Measurements from ENCODE around the gene LAMB3.
"Not testable (repeated sequence)": the region's sequence is repeated elsewhere in the genome, so short reads cannot be mapped to it uniquely, and the experiment has no call there.

The LAMB3 gene

GRCh38 chr1:209652121-209652735 is at the start of gene LAMB3:
Gene LAMB3, minus strand, starts transcription at chr1:209652425. Its CDS starts 1,481 bp downstream, at chr1:209650944.
- DNase-seq = no peak

DNA sequence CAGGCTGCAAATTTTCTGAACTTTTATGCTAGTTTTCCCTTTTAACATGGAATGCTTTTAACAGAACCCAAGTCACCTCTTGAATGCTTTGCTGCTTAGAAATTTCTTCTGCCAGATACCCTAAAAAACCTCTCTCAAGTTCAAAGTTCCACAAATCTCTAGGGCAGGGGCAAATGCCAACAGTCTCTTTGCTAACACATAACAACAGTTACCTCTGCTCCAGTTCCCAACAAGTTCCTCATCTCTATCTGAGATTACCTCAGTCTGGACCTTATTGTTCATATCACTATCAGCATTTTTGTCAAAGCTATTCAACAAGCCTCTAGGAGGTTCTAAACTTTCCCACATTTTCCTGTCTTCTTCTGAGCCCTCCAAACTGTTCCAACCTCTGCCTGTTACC is 48.5 kb upstream of the LAMB3 start:
- DNase-seq = not testable (repeated sequence)

DNA sequence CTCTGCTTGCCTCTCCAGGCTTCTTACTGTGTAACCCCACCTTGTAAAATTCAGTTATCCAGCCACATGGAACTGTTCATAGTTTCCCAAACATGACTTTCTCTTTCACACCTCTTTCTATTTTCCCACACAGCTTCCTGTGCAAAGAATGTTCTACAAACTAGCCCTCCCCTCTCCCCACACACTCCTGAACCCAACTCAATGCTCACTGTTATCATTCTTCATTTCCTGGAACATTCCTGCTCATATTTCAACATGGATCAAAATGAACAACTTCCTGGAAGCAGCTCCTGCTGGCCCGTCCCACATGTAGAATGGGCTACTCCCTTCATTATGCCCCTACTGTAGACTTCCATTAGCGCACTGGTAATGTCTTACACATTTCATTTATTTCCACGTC is 44.9 kb upstream of the LAMB3 start:
- no peak for DNase-seq

- no peak for DNase-seq
These were observed 44.4 kb upstream of the LAMB3 start for GRCh38 chr1:209696673-209697072.

DNA sequence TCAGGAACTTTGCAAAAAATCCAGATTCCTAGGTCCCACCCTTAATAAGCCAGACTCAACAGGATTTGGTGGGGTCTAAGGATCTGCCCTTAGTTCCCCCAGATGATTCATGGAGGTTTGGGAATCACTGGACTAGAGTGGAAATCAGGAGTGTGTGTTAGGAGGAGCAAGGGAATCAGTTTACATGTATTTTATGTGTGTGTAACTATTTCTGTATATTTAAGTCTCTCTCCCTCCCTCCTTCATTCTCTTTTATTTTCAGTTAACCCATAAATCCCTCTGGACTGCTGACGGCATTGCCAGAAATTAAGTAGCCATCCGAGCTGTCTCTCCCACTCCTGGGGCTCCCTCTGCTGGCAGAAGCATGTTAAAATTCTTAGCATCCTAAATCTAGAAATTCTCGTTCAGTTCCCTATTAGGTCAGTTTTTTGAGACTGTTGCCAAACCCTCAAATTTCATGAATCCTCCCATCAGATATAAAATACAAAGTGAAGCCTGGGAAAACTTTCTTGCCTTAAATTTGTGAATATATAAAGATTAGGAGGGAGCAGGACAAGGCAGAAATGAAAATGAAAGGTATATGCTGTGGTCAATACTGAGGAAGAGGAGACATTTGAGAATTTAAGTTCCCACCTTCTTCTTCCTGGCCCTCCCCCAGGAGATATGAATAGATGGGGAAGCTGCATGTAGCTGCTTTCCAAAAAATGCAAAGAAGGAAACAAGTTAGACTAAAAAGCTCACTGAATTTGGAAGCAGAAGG is 40.7 kb upstream of the LAMB3 start:
- peak; percentile 82 for DNase-seq

DNA sequence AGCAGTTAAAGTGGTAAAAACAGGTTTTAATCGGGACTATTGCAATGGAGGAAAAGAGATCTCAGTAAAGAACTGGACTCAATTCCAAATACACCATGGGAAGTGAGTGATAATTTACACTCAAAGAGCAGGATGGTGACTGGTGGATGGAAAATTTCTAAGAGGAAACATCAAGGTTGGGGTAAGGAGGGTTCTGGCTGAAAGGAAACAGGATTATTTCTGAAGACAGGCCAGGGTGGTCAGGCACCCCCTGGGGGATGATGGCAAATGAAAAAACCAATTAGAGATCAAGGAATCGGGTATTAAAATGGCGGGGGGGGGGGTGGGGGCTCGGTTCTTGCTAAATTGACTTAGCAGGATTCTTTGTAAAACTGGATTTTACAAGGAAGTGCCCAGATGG is 40.1 kb upstream of the LAMB3 start:
- no peak for DNase-seq

DNA sequence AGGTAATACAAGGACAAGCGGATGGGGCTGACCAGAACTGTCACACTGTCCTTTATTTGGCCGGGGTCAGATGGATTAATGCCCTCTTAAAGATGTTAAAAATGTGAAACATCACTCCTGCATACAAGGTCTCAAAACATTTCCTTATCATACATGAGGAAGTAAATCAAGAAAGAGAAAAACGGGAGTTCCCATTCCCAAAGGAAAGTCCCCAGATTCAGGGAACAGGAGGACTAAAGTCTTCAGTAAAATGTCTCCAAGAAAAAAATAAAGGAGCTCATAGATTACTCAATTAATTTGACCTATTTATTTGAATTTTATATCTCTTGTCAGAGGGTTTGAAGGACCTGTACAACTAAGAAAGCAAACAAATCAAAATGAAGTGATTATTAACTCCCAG is 39.0 kb upstream of the LAMB3 start:
- no peak for DNase-seq

- peak; percentile 6 for DNase-seq
These were observed 37.3 kb upstream of the LAMB3 start for GRCh38 chr1:209689477-209689876.

DNA sequence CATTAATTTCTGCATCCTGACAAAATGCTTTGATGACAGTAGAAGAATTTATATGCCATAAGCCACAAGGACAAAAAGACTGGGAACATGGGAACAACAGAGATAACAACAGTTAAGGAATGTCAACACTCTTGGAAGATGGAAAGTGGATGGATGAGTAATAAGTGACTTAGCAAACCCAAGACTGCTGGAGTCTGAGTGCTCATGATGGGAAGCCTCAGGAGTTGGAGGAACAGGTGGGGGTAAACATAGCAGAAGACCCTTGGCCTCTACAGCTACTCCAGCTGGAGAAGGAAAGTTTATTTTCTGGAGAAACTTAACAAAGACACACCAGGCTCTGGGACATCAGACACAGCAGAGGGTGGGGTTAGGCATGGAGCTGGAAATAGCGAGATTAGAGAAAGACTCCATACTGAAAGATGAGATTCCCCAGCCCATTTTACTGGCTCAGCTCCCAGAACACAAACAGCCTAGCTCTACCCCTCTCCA is 36.6 kb upstream of the LAMB3 start:
- DNase-seq = no peak

GRCh38 chr1:209686322-209686721 is 34.1 kb upstream of the LAMB3 start:
- DNase-seq = no peak

GRCh38 chr1:209685821-209686220 is 33.6 kb upstream of the LAMB3 start:
- DNase-seq = peak; percentile 39

DNA sequence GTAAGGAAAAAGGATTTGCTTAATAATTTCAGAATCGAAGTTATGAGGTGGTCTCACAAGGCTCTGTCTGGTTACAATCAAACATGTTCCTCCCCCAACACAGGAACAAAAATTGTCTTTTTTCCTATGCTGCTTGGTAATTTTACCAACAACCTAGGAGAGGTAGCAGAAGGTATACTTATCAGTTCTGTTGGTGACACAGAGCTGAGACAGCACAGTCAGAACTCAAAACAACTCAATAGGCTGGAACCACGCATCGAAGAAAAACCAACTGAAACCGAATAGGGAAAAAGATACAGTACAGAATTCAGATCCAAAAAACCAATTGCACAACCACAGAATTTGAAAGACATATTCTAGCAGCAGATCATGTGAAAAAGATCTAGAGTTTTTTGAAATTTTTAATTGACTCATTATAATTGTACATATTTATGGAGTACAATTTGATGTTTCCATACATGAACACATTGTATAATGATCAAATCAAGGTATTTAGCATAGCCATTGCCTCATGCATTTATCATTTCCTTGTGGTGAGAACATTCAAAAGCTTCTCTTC is 26.8 kb upstream of the LAMB3 start:
- no peak for DNase-seq

- no peak for DNase-seq
These were observed 23.4 kb upstream of the LAMB3 start for GRCh38 chr1:209675565-209676154.

DNA sequence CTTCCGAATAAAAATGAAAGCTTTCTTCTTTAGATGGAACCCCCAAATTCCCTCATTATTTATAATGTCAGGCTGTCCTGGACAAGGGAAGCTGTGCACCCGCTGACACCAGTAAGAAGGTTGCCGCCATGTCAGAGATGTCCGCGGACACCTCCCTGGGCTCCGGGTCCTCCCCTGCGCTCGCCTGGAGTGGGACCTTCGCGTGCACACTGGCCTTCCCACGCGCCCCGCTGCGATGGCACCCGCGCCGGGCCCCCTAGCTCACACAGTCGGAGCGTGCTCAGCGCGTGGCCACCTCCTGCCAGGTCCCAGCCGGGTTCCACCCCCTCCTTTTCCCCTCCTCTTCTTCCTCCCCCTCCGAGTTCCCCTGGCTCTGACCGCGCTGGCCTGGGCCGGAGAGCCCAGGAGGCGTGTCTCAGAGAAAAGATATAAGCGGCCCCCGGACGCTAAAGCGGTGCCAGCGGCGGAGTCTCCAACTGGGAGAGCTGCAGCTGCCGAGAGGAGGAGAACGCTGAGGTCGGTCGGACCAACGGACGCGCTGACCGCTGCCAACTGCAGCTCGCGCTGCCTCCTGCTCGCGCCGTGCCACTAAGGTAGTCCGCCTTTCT is 22.8 kb upstream of the LAMB3 start, which contains the start of gene G0S2:
Gene G0S2, plus strand, starts transcription at position 456 of the 608 bp plus-strand sequence. CDS start 273 bp downstream, outside the sequence.
- DNase-seq = peak; percentile 36

GRCh38 chr1:209673631-209674417 is 21.6 kb upstream of the LAMB3 start:
- DNase-seq = no peak

DNA sequence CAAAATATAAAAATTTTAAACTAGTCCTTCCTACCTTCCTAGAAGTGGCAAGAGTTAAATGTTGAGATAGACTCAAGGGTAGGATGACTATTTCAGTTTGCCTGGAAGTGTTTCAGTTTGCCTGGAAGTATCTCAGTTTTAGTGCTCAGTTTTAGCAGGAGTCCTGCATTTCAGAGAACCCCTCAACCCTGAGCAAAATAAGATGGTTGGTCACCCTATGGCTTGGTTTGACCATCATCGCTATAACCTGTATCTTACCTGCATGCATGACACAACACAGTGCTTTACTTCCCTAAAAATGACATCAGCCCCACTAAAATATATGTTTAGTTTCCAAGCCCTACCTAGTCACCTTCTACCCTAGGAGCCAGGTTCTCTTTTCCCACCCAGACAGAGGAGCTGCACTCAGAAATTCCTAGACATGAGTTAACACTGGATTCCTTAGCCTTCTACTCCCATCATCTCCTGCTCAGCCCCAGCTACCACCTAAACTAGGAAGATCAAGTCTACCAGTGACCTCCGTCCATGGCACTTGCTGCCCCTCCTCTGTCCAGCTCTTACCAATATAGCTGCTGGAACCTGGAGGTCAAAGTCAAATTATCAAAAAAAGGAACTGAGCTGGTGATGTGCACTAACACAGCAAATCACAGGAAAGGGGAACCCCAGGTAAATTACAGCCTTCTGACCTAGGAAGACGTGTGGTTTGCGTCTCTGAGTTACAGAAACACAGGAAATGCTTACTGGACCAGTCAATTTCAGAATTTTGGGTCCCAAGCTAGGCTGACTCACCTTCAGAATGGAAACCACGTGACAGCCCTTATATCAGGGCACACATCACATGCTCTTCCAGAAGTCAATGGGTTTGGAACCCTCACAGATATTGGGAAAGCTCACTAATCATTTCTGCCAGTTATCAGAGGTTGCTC is 20.7 kb upstream of the LAMB3 start:
- peak; percentile 38 for DNase-seq

DNA sequence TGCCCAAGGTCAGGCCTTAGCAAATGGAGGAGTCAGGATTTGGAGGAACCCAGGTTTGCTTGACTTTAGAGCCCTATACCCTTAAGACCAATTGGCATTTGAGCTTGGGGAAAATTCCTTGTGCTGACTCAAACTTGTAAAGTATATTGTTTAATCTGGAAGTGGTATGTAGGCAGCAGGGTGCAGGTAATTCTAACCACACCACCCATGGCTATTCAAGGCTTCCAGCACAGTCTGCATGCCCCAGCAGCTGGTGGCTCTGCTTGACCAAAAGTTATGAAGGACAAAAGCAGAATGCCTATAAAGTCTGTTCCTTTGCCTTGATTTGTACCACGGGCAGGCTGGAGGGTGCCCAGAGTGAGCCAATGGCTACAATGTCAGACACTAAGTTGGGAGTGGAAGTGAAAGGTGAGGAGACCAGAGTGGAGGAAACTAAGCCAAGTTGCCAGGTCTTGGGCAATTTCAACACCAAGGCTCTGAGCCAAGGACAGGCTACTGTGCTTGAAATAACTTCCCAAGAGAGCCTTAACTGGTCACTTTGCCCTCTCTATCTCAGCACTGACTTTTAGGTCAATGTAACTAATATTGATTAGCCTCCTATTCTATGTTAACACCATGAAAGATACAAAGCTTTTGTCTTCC is 18.3 kb upstream of the LAMB3 start:
- no peak for DNase-seq

GRCh38 chr1:209667708-209668107 is 15.5 kb upstream of the LAMB3 start:
- no peak for DNase-seq

- DNase-seq = no peak
These were observed 14.9 kb upstream of the LAMB3 start for GRCh38 chr1:209667103-209667502.

- no peak for DNase-seq
These were observed 10.7 kb upstream of the LAMB3 start for GRCh38 chr1:209662879-209663327.

Data from CD4-positive, alpha-beta T cell treated with Interleukin-6 for 4 hours (primary cell).